ENCODE measurements around the gene CAP2. TPM values are rescaled to one million over a fixed set of nuclear protein-coding genes. Genes with fewer than 3 reads are reported as not detected.

Gene CAP2
- total RNA-seq, 1 experiment from 2014 or later = 37.0 TPM

- Histone ChIP-seq H3K27ac (ENCODE audit: low read length) (no peak overlapping the region), H3K36me3 (ENCODE audit: control insufficient read depth, insufficient read depth, low read length) (no peaks in the 10 kb centered on the region; the same call in 1 of the 2 replicates)
- TF ChIP-seq, protein P1, sequence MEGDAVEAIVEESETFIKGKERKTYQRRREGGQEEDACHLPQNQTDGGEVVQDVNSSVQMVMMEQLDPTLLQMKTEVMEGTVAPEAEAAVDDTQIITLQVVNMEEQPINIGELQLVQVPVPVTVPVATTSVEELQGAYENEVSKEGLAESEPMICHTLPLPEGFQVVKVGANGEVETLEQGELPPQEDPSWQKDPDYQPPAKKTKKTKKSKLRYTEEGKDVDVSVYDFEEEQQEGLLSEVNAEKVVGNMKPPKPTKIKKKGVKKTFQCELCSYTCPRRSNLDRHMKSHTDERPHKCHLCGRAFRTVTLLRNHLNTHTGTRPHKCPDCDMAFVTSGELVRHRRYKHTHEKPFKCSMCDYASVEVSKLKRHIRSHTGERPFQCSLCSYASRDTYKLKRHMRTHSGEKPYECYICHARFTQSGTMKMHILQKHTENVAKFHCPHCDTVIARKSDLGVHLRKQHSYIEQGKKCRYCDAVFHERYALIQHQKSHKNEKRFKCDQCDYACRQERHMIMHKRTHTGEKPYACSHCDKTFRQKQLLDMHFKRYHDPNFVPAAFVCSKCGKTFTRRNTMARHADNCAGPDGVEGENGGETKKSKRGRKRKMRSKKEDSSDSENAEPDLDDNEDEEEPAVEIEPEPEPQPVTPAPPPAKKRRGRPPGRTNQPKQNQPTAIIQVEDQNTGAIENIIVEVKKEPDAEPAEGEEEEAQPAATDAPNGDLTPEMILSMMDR (IDR thresholded peaks at IDR 0.05) = no peak
- TF ChIP-seq, protein P2, sequence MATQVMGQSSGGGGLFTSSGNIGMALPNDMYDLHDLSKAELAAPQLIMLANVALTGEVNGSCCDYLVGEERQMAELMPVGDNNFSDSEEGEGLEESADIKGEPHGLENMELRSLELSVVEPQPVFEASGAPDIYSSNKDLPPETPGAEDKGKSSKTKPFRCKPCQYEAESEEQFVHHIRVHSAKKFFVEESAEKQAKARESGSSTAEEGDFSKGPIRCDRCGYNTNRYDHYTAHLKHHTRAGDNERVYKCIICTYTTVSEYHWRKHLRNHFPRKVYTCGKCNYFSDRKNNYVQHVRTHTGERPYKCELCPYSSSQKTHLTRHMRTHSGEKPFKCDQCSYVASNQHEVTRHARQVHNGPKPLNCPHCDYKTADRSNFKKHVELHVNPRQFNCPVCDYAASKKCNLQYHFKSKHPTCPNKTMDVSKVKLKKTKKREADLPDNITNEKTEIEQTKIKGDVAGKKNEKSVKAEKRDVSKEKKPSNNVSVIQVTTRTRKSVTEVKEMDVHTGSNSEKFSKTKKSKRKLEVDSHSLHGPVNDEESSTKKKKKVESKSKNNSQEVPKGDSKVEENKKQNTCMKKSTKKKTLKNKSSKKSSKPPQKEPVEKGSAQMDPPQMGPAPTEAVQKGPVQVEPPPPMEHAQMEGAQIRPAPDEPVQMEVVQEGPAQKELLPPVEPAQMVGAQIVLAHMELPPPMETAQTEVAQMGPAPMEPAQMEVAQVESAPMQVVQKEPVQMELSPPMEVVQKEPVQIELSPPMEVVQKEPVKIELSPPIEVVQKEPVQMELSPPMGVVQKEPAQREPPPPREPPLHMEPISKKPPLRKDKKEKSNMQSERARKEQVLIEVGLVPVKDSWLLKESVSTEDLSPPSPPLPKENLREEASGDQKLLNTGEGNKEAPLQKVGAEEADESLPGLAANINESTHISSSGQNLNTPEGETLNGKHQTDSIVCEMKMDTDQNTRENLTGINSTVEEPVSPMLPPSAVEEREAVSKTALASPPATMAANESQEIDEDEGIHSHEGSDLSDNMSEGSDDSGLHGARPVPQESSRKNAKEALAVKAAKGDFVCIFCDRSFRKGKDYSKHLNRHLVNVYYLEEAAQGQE (IDR thresholded peaks at IDR 0.05; ENCODE audit: insufficient read depth in 1 of 2, low read depth in 2 of 2, low read length in 1 of 2) = no peak
- TF ChIP-seq TCF7L2 (IDR thresholded peaks at IDR 0.05; ENCODE audit: low read depth, low read length) = no peak
- TF ChIP-seq POLR2AphosphoS5 (IDR thresholded peaks at IDR 0.05; ENCODE audit: low read depth, low read length) = no peak
- no peak for TF ChIP-seq SIN3A (IDR thresholded peaks at IDR 0.05; ENCODE audit: borderline replicate concordance, insufficient read depth, low read depth, low read length)
Measured at GRCh38 chr6:17466147-17466546, 72.8 kb downstream of the CAP2 start.

DNA sequence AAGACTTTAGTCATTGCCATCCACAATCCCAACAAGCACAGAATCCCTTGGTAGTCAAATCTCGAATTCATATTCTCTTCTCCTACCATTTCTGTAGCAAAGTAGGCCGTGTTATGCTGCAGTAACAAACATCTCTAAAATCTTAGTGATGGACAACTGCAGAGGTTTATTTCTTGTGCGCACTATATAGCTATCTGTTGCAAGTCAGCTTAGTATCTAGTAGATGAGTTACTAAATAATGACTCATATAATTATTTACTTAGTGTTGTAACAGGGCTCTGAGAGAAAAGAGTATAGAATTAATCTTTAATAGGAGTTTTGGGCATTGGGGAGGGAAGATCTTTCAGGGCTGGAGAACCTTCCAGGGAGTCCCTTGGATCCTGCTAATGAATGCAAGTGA is 73.3 kb downstream of the CAP2 start:
- Histone ChIP-seq H3K27me3 (ENCODE audit: control insufficient read depth, insufficient read depth, low read length) (no peaks in the 10 kb centered on the region), H3K4me3 (ENCODE audit: low read depth in 2 of 2, low read length in 2 of 2) (no peak overlapping the region), H3K9me3 (ENCODE audit: control insufficient read depth, insufficient read depth, low read depth, low read length) (no peaks in the 10 kb centered on the region), H3K36me3 (ENCODE audit: control insufficient read depth, insufficient read depth, low read length) (no peaks in the 10 kb centered on the region; the same call in 1 of the 2 replicates), H3K27ac (ENCODE audit: low read length) (no peak overlapping the region), H3K4me1 (ENCODE audit: control insufficient read depth, insufficient read depth, low read length) (no peaks in the 10 kb centered on the region)
- no TSS peak for BruUV-seq (replicated peaks)
- TF ChIP-seq, protein P2 (IDR thresholded peaks at IDR 0.05; ENCODE audit: insufficient read depth in 1 of 2, low read depth in 2 of 2, low read length in 1 of 2) = no peak
- TF ChIP-seq, protein P1 (IDR thresholded peaks at IDR 0.05) = no peak
- TF ChIP-seq TCF7L2 (IDR thresholded peaks at IDR 0.05; ENCODE audit: low read depth, low read length) = no peak
- no peak for TF ChIP-seq POLR2AphosphoS5 (IDR thresholded peaks at IDR 0.05; ENCODE audit: low read depth, low read length)
- no peak for TF ChIP-seq SIN3A (IDR thresholded peaks at IDR 0.05; ENCODE audit: borderline replicate concordance, insufficient read depth, low read depth, low read length)
- intact Hi-C loops (cut with micrococcal nuclease; ENCODE audit: unreplicated experiment) = no loop called here
- POLR2A ChIA-PET = no interaction called here
- CTCF ChIA-PET = interaction anchor here (0.5 kb wide), 1 partner anchor 61 kb away, joined by 11 read pairs; no protein-coding TSS in a partner anchor
- in situ Hi-C loops (cut with HindIII; ENCODE audit: low pct_unique_long_range_greater_than_20kb, low sequenced_read_pairs) = no loop called here
- DNase-seq (ENCODE audit: low read depth, low spot score) = no peak
- no peak for ATAC-seq

More at GRCh38 chr6:17466147-17466546, 72.8 kb downstream of the CAP2 start:
- CTCF ChIA-PET = interaction anchor here (0.5 kb wide), 1 partner anchor 61 kb away, joined by 11 read pairs; no protein-coding TSS in a partner anchor
- DNase-seq (ENCODE audit: low read depth, low spot score) (no peak), ATAC-seq (no peak)
- POLR2A ChIA-PET = no interaction called here
- BruUV-seq (replicated peaks) = no TSS peak
- intact Hi-C loops (cut with micrococcal nuclease; ENCODE audit: unreplicated experiment) (no loop called here), in situ Hi-C loops (cut with HindIII; ENCODE audit: low pct_unique_long_range_greater_than_20kb, low sequenced_read_pairs) (no loop called here)
- Histone ChIP-seq H3K27me3 (ENCODE audit: control insufficient read depth, insufficient read depth, low read length) (no peaks in the 10 kb centered on the region), H3K9me3 (ENCODE audit: control insufficient read depth, insufficient read depth, low read depth, low read length) (no peaks in the 10 kb centered on the region), H3K4me1 (ENCODE audit: control insufficient read depth, insufficient read depth, low read length) (no peaks in the 10 kb centered on the region), H3K4me3 (ENCODE audit: low read depth in 2 of 2, low read length in 2 of 2) (no peak overlapping the region)
